ENCODE results near the gene IKZF1.

Gene IKZF1

GRCh38 chr7:50418526-50419290 is 114.2 kb downstream of the IKZF1 start:
- DNase-seq: peak; percentile 55

GRCh38 chr7:50421043-50421442 is 116.5 kb downstream of the IKZF1 start:
- no peak for DNase-seq

DNA sequence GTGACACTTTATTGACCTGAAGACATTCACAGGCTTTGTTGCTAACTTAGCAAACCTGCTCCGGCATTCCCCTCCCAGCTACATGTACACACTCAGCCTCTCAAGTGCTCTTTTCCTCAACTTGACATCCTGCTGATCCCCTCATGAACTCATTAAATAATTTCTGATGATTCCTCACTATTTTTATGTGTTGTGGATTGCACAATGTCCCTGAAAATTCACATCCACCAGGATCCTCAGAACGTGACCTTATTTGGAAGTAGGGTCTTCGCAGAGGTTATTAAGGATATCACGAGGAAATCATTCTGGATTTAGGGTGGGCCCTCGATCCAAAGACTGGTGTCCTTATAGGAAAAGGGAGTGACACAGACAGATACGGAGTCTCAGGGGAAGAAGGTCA is 118.3 kb downstream of the IKZF1 start:
- peak; percentile 35 for DNase-seq

GRCh38 chr7:50423860-50424259 is 119.3 kb downstream of the IKZF1 start:
- no peak for DNase-seq

DNA sequence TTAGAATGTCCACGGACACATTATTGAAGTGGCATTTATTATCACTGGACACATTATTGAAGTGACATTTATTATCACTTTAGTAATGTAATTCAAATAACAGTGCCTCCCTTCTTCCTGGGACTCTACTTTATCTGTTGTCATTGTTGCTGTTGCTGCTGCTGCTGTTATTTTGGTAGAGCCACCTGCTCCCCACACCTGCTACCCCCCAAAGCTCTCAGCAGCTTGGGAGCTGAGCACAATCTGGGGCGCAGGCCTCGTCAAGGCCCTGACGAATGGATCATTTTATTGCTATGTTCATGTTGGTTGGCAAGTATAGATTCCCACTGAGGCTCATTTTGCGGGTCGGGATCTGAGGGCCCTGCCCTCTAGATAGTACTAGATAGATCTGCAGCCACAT is 120.8 kb downstream of the IKZF1 start:
- DNase-seq: no peak

DNA sequence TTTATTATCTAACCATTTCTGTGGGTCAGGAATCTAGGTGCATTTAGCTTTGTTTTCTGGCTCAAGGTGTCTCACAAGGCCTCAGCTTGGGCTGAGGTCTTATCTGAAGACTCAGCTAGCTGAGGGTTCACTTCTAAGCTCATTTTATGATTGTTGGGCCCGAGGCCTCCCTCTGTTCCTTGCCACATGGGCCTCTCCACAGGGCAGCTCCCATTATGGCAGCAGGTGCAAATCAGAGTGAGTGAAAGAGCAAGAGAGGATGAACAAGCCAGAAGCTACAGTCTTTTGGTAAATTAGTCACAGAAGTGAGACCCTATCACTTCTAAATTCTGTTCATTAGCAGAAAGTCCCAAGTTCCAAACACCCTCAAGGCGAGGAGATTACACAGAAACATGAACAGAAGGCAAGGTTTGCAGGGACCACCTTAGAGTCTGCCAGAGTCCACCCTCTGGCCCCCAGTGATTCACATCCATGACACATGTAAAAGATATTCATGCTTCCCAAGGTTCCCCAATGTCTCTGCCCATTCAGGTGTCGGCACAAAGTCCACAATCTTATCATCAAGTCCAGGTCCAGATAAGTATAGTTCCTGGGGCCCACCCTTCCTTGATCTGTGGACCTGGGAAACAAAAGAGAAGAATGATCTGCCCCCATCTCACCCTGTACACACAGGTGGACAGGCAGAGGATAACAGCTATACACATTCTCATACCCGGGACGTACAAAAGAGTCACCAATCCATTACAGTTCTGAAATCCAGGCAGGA is 121.9 kb downstream of the IKZF1 start:
- no peak for DNase-seq

DNA sequence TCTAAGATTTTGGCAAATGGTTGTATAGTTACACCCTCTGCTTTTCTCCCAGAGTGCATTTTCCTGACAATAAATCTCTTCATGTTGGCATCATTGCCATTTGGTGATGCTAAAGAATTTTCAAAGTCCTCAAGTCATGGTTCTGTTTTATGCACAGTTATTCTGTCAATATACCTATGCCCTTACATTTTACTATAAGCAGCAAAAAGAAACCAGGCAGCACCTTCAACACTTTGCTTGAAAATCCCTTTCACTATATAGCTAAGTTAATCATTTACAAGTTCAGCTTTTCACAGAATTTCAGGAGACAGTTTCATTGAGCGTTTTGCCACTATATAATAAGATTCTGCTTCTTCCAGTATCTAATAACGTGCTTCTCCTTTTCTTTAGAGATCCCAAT is 123.0 kb downstream of the IKZF1 start:
- no peak for DNase-seq

DNA sequence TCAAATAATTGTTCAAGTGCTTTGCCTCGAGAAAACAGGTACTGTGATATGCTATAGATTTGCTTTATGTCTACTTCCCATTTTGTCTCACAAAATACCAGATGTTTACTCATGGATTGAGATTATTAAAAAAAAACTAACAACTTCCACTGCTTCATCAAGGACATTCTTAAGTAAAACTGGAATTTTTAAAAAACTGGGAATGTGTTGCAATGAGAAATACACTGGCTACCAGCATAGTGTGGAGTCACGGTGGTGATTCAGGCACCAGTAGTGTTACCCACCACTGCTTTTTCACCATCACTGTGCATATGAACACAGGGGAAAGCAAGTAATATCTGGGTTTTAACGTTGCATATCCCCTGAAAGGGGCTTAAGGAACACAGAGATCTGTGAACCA is 124.4 kb downstream of the IKZF1 start:
- no peak for DNase-seq

- no peak for DNase-seq
These were observed 126.8 kb downstream of the IKZF1 start for GRCh38 chr7:50431316-50431715.

- no peak for DNase-seq
These were observed 127.3 kb downstream of the IKZF1 start for GRCh38 chr7:50431722-50432305.

DNA sequence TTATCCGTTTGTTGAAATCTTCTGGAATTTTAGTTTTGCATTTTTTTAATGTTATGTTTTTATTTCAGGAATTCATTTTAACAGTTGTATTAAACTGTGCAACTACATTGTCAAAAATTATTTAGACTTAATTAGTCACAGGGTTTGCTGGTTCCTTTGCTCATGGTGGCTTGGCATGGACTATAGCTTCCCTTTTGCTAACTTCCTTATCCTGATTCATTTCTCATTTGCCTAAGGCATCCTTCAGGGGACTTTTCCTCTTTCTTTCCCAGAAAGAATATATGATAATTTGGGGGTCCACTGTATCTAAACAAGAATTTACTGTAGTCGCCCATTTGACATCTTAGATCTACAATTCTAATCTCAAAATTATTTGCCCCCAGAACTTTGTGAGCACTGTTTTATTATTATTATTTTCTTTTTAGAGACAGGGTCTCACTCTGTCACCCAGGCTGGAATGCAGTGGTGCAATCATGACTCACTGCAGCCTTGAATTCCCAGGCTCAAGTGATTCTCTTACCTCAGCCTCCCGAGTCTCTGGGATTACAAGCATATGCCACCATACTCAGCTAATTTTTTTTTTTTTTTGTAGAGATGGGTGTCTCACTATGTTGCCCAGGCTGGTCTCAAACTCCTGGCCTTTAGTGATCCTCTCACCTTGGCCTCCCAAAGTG is 131.8 kb downstream of the IKZF1 start:
- DNase-seq: no peak

DNA sequence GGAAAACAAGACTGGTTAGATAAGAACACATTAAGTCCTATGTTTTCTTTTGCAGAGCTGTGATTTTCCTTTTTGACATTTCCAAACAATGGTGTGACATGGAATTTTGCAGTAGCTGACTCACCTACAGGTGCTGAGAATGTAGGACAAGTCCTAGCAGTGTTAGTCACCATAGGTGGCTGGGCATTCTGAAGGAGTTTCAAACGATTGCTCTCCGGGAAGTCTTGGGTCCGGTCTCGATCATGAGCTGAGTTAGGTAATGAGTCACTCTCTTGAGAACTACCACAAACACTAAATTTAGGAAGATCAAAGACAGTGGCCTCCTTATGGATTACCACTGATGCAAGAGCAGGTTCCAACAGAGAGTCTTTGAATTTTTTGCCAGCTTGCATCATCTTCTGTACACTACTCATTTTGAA is 142.0 kb downstream of the IKZF1 start:
- no peak for DNase-seq

DNA sequence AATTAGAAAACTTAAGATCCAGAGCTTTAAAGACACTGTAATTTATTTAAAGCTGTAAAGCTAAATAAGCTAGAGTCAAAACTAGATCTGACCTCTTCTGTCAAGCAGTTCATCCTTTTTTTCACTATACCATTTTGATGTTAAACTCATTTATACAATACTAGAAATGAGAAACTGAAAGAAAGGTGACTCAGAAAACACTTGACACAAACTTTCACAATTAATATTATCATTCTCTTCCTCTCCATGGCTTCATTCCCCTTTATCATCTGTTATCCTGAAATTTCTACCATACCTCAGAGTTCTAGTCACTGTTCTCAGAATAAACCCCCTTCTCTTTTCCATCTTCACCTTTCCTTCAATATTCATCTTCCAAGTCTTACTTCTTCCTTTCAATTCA is 144.3 kb downstream of the IKZF1 start:
- no peak for DNase-seq

DNA sequence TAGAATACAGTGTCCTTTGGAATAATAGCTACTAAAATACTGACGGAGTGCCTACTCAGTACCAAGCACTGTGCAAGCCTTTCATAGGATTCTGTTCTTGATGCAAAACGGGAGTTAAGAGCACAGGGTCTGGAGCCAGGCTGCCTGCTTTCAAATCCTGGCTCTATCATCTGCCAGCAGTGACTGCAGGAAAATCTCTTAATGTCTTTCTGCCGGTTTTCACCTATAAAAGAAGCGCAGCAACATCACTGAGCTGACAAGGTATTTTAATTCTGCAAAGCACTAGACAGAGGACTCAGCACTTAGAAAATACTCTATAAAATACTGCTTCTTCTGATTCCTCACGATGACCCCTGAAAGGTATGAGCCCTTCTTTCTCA is 145.0 kb downstream of the IKZF1 start:
- peak; percentile 31 for DNase-seq

DNA sequence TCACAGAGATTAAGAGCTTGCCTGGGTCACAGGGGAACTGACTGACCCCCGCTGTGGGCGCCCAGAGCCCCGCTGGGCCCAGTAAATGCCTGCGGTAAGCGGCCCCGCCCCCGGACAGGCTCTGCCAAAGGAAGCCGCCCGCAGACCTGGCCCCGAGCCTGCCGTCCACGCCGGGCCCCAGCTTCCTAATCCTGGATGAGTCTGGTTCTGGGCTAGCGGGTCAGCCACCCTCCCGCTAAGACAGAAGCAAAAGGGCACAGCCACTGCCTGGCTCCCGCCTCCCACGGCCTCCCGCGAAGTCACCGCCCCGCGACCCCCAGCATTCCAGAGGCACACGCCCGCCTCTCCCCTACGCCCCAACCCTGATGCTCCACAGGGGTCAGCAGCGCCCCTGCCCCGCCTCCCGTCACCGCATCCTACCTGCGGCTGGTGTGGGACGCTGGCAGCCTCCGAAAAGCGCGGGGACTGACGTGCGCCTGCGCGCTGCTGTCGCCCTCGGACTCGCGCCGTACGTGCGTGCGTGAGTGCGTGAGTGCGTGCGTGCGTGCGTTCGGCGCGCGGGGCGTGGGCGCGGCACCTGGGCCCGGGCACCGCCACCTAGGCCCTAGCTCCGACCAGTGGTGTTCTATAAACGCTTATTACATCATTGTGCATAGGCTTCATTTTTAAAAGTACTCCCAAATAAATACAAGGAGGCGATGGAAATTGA is 145.5 kb downstream of the IKZF1 start, which contains the start of gene FIGNL1:
FIGNL1 (minus strand) TSS at position 470 of the 709 bp plus-strand sequence. CDS start 3,063 bp downstream, outside the sequence.
- DNase-seq: peak; percentile 86

DNA sequence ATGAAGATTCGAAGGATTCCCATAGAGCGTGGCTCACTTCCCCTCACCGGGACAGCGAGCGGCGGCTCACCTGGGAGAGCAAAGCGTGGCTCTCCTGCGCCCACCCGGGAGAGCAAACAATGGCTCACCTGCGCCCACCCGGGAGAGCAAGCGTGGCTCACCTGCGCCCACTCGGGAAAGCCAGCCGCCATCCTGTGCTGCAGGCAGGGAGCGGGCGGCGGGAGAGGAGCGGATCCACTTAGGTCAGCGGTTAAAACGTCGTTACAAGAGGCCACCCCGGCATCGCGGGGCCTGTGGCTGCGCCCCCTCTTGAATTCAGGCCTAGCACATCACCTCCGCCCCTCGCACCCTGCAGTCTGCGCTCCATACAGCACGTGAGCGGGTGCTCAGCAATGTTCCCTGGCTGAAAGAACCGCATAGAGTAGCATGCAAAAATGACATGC is 146.1 kb downstream of the IKZF1 start:
- DNase-seq: no peak
